GM06990 (cell line): Measurements from ENCODE around the gene CRY2.

ENCODE experiments used
- DNase-seq: peaks from one replicate; pipeline ENCODE4 v3.0.0-alpha.2; 2011; ENCODE audit not compliant: insufficient read length; ENCODE audit errors: extremely low read depth
- H3K27me3 ChIP-seq: replicated peaks from 2 replicates; pipeline ENCODE4 v1.6.0; 2011; ENCODE audit warnings: low read length; ENCODE audit not compliant: control insufficient read depth, insufficient read depth
- H3K36me3 ChIP-seq: 2 replicates; pipeline ENCODE4 v1.5.1; 2011; ENCODE audit warnings: low read length; ENCODE audit not compliant: control insufficient read depth, insufficient read depth
- H3K4me3 ChIP-seq: replicated peaks from 2 replicates; pipeline ENCODE4 v1.5.1; 2011; ENCODE audit warnings: low read depth, mild to moderate bottlenecking, control low read depth, low read length
- CTCF ChIP-seq: IDR thresholded peaks from 2 replicates; pipeline ENCODE4 v1.5.1; 2011; ENCODE audit warnings: low read length, control low read depth, mild to moderate bottlenecking, inconsistent platforms; ENCODE audit not compliant: insufficient read depth, poor library complexity, severe bottlenecking

CRY2 gene

GRCh38 chr11:45876401-45876800 is 29.1 kb downstream of the CRY2 start:
- no peak for DNase-seq
- H3K27me3 ChIP-seq = no peaks in the 10 kb centered on the region
- no peak overlapping the region for H3K4me3 ChIP-seq
- no peak for TF ChIP-seq CTCF
- peaks cover 33% of the 10 kb centered on the region for H3K36me3 ChIP-seq

- H3K36me3 ChIP-seq = peaks cover 27% of the 10 kb centered on the region
- TF ChIP-seq CTCF = no peak
- DNase-seq = no peak
- no peaks in the 10 kb centered on the region for H3K27me3 ChIP-seq
- no peak overlapping the region for H3K4me3 ChIP-seq
These were observed 29.9 kb downstream of the CRY2 start for GRCh38 chr11:45877221-45877620.

GRCh38 chr11:45877845-45878244 is 30.6 kb downstream of the CRY2 start:
- H3K27me3 ChIP-seq = no peaks in the 10 kb centered on the region
- DNase-seq = no peak
- no peak overlapping the region for H3K4me3 ChIP-seq
- no peak for TF ChIP-seq CTCF
- H3K36me3 ChIP-seq = peaks cover 26% of the 10 kb centered on the region

GRCh38 chr11:45879803-45880686 is 32.8 kb downstream of the CRY2 start:
- DNase-seq = no peak
- H3K4me3 ChIP-seq = no peak overlapping the region
- TF ChIP-seq CTCF = no peak
- H3K27me3 ChIP-seq = no peaks in the 10 kb centered on the region
- peaks cover 19% of the 10 kb centered on the region for H3K36me3 ChIP-seq

GRCh38 chr11:45880772-45881570 is 33.7 kb downstream of the CRY2 start:
- no peak for DNase-seq
- Histone ChIP-seq H3K4me3 (no peak overlapping the region), H3K27me3 (no peaks in the 10 kb centered on the region), H3K36me3 (peaks cover 13% of the 10 kb centered on the region)
- no peak for TF ChIP-seq CTCF
